GM19043 (cell line): ENCODE data around the gene FBLN2.
"Not testable (repeated sequence)": the region's sequence is repeated elsewhere in the genome, so short reads cannot be mapped to it uniquely, and the experiment has no call there.

Experiments used
- ATAC-seq: cut with Tn5 transposase; IDR thresholded peaks from one replicate; pipeline ENCODE4 v1.9.1; 2021; ENCODE audit warnings: low read depth; ENCODE audit not compliant: unreplicated experiment

FBLN2 gene

DNA sequence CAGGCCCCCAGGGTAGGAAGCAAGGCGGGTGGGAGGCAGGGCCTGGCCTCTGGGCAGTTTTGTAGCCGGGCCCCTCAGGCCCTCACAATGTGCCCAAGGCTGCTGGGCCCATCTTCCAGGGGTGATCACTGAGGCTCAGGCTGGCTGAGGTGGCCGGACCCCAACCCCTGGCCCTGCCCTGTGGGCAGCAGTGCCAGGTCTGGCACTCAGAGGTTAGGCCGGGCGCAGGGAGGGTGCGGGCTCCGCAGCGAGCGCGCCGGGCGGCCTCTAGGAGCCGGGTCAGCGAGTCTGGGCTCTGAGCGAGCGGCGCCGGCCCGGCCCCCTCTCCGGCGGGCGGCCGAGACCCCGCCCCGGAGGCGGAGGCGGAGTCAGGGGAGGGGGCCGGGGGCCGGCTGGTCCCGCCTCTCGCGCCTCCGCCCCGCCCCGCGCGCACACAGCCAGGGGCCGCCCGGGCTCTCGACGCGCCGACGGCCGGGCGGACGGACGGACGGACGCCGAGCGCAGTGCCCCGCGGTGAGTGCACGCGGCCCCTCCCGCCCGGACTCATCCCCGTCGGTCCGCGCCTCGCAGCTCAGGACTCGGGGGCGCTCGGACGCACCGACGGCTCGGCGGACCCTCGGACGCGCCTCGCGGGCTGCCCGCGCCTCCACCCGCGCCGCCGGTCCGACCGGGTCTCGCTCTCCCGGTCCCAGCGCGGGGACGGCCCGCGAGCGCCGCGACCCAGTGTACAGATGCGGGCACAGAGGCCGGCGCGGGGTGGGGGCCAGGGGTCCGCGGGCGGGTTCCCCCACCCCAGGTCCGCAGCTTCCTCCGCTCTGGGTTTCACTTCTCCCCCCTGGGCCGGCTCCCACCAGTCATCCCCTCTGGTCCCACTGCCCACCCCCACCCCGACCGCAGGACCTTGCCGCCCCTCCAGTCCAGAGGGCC, at the start of gene FBLN2:
TSS of gene FBLN2 (plus strand) at position 430 of the 927 bp plus-strand sequence. CDS start 21,231 bp downstream, outside the sequence.
- no peak for ATAC-seq

DNA sequence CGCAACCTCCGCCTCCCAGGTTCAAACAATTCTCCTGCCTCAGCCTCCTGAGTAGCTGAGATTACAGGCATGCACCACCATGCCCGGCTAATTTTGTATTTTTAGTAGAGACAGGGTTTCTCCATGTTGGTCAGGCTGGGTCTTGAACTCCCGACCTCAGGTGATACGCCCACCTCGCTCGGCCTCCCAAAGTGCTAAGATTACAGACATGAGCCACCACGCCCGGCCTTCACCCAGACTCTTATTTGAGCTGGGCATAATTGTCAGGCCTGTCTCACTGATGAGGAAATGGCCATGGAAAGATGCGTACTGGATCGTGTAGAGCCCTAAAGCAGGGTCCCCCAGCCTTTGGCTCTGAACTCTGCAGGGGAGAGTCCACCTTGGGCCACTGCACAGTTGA, 49.7 kb upstream of the FBLN2 start:
- not testable (repeated sequence) for ATAC-seq

DNA sequence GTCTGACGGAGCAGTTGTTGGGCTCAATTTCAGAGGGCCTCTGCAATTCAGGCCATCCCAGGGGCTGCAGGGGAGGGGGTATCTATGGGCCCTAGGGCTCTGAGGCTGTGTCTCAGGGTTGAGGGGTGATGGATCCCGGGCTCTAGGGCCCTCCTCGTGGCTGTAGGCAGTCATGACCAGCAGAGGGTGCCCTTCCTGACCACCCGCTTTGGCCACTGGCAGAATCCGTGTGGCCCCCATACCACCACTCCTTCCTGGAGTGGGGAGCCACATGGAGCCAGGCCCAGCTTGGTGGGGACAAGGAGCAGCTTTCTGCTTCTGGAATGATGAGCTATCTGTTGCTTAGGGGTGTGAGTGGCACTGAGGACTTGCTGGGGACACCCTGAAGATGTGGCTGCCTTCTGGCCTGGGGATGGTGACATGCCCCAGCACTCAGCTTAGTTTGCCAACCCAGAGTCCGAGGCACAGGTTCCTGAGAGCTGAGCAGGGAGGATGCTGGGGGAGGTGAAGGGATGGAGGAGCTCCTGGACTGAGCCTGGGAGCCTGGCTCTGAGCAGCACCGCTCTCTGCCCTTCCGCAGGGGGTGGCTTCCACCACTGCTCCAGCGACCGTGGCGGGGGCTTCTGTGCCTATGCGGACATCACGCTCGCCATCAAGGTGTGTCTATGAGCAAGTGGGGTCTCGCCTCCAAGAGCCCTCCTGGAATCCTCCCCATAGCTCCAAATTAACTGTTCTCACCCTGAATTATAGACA, 48.6 kb upstream of the FBLN2 start:
- no peak for ATAC-seq

DNA sequence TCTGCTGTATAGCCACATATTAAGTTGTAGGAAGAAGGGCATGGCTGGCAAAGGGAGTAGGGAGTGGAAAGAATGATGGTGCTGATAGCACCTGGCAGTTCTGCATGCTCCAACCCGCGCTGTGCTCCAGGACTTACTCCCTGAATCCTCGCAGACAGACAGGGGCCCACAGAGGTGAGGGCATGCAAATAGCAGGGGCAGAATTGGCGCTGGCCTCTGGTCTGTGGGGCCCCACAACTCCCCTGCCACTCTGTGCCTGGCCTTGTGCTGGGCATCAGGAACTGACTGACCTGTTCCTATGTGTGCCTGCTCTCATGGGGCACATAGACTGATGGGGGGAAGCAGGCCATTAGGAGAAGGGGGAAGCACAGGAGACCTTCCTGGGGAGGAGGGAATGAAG, 47.9 kb upstream of the FBLN2 start:
- ATAC-seq = no peak

DNA sequence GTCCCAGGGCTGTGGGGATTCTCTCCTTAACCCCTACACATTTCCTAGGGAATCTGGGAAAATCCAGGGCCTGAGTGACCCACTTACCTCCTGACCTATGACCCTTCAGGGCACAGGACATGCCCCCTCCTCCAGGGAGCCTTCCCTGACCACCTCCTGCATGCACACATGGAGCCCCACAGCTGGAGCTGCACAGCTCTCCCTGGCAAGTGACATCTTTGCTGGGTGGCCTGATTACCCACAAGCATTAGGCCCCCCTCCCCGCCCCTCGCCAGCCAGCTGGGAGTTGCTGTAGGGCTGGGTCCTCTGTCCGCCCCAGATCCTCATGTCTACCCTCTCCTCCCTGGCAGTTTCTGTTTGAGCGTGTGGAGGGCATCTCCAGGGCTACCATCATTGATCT, 47.4 kb upstream of the FBLN2 start:
- ATAC-seq = no peak

DNA sequence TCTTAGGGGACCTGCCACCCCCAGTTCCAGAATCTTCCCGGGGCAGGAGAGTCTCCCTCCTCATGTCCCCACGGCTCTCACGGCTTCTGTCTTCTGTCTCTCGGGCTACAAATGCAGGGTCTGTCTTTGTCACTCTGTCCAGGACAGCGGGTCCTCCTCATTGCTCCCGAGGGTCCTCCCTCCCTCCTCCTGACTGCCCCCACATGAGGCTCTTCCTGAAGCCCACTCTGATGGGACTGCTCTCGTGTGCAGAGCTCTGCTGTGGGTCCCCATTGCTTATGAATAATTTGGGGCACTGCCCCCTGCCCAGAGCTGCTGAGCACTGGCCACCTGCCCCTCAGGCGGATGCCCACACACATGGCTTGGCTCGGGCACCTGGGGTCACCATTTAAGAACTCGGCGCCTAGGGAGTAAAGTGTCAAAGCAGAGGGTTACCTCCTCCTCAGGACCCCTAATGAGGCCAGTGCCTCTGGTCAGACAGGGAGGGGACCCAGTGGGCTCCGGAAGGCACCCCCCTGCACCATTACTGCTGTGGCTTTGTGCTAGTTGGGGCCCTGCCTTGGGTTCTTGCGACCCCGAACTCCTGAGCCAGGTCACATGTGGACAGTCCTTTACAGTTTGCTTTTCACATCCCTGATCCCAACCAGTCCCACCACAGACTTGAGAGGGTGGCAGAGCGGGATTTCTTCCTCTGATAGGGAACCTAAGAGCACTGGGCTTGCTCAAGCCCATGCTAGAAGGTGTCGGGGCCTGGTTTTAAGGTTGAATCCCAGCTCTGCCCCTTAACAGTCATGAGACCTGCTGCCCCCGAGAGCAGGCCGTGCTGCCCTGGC, 46.8 kb upstream of the FBLN2 start:
- no peak for ATAC-seq

DNA sequence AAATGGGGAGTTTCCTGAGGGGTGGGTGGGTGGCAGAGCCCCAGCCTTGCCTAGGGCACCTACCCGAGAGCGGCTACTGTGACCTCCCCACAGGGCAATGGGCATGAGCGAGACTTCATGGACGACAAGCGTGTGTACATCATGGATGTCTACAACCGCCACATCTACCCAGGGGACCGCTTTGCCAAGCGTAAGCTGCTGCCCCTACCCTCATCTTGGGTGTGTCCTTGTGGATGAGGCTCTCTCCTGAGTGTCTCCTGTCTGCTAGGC, 46.2 kb upstream of the FBLN2 start:
- ATAC-seq = no peak

DNA sequence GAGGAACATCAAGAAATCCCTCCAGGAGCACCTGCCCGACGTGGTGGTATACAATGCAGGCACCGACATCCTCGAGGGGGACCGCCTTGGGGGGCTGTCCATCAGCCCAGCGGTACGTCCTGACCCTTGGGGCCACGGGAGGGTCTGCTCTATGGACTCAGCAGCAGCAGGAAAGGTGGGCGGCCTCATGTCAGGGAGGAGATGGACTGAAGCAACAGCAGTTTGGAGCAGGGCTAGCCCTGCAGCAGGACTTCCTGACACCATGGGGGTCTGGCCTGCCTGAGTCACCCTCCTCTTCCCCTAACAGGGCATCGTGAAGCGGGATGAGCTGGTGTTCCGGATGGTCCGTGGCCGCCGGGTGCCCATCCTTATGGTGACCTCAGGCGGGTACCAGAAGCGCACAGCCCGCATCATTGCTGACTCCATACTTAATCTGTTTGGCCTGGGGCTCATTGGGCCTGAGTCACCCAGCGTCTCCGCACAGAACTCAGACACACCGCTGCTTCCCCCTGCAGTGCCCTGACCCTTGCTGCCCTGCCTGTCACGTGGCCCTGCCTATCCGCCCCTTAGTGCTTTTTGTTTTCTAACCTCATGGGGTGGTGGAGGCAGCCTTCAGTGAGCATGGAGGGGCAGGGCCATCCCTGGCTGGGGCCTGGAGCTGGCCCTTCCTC, 44.6 kb upstream of the FBLN2 start:
- ATAC-seq = no peak

DNA sequence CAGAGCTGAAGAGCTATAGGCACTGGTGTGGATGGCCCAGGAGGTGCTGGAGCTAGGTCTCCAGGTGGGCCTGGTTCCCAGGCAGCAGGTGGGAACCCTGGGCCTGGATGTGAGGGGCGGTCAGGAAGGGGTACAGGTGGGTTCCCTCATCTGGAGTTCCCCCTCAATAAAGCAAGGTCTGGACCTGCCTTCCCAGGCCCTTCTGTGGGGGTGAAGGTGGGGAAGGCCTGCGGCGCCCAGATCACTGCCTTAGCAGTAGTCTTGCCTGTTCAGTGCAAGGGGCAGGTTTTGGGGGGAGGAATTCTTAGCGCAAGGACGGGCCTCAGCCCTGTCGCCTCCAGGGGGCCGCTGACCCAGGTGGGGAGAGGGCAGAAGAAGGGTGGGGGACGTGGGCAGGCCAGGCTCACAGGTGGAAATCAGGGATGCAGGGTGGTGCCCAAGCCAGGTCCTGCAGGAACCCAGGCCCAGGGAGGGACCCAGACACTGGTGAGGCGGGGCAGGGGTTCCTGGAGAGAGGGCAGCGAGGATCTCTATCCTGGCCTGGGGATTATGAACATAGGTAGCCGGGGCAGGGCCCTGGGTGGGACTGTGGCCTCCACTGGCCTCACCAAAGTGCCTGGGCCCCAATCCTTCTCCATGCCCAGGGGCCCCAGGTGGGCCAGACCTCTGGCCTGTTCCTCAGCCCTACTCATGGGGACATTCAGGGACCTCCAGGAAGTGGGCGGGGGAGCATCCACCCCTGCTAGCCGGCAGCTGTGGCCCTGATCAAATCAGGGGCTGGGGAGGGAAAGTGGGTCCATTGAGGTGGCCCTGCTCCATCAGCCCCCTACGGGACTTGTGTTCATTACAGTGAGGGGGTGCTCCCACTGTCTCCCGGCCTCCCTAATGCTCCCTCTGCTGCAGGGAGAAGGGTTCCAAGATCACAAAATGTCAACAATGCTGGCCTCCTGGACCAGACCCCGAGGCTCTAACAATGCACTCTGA, 43.5 kb upstream of the FBLN2 start:
- ATAC-seq = no peak

DNA sequence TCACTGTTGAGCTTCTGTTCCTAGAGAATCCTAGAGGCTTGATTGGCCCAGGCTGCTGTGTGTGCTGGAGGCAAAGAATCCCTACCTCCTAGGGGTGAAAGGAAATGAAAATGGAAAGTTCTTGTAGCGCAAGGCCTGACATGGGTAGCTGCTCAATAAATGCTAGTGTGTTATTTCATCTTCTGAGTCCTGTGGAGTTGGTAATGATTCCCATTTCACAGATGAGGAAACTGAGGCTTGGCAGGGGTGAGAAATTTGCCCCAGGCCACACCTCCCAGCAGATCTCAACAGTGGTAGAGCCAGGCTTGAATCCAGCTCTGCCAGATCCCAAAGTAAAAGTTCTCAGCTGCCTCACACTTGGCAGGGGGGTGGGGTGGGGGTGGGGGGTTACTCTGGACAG, 42.7 kb upstream of the FBLN2 start:
- no peak for ATAC-seq

DNA sequence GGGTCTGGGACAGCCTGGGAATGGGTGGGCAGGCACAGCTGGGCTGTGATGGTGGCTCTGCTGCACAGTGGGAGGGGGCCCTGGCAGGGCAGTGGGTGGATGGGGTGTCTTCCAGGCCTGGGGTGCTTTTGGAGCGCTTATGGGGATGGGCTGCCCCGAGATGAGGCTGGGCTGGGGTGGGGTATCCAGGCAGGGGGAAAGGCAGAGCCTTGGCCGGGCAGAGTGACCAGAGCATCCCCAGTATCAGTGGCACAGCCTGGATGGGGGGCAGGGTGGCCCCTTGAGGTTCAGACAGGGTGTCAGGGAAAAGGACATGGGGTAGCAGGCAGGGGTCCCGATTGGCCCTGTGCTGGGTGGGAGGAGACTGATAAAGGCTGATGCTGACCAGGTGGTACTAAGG, 42.2 kb upstream of the FBLN2 start:
- no peak for ATAC-seq

DNA sequence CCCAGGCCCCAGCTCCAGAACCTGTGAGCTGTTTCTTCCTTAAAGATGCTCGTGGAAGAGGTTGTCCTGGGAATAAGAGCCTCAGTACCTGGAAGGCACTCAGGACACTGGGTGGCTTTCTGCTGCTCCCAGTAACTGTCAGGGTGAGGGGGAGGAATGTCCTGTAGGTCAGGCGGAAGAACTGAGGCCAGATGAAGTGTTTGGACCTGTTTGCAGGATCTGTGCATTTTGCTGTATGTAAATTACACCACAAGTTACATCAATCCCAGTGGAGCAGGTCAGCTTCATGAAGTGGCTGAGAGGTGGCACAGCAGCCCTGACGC, 41.7 kb upstream of the FBLN2 start:
- no peak for ATAC-seq

DNA sequence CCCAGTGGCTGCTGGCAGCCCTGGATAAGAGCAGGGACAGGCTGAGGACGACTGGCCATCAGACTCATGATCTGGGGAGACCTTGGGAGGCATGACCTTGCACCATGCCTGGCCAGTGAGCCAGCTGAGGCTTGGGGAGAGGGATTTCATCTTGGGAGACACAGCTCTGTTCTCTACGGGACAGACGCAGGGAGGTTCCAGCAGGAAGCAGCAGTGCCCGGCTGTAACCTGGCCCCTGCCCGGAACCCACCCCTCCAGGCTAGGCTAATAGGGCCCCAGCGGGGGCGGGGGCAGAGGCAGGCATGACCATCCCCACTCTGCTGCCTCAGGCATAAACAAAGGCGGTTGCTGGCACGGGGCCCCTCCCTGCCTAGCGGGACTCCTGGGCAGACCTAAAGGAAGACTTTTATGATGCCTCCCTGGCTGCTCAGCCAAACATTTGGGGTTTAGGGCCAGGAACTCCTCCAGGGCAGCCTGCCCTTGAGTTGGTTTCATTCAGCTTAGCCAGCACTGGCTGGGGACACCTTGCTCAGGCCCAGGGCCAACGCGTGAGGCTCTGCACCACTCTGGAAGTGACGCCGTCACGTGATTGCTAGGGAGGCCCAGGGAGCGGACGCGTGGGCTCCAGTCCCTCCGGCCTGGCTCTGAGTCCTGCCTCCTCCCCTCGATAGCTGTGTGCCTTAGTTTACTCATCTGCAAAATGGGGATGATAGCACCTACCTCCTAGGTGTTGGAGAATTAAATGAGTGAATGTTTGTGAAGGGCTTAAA, 41.2 kb upstream of the FBLN2 start:
- no peak for ATAC-seq

DNA sequence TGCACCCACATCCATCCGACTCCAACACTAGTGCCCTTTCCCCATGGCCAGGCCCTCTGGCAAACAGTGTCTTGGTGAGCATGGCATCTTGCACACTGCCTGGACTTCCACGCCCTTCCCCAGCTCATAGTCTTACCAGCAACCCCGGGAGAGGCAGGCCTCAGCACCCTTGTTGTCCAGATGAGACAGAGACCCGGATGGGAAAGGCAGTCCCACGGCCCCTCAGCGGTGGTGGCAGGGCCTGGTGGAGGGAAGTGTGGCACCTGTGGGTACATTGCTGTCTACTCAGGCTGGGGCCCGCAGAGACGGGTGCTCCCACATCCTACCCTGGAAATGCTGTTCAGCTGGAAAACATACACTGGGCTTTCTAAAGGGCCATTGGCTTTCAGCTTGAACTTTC, 40.4 kb upstream of the FBLN2 start:
- ATAC-seq = no peak

DNA sequence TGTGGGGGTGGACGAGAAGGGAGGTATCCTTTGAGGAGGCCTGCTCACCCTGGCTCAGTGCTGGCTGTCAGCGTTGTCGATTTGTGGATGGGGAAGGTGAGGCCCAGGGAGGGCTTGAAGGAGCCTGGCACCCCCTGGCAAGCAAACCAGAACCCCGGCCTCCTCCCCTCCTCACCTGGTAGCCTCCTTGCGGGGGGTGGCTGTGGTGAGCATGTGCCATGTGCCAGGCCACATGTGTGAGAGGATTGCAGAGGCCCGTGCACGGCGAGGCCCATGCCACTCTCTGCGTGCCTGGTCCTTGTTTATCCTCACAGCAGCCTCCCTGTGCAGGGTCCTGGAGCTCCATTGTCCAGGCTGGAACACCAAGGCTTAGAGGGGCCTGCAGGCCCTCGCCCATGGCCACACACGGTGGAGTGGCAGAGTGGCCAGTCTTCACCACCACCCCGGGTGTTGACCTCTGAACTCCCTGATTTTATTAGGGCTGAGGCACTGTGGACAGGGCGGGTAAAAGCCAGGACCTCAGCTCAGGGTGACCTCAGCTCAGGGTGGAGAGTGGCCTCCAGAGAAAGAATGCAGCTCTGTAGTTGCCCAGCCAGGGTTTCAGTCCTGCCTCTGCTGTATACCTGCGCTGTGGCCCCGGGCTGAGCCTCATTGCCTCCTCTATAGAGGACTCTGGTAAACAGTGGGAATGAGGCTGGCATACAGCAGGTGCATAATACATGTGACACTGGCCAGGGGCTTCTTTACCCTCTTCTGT, 39.7 kb upstream of the FBLN2 start:
- no peak for ATAC-seq

DNA sequence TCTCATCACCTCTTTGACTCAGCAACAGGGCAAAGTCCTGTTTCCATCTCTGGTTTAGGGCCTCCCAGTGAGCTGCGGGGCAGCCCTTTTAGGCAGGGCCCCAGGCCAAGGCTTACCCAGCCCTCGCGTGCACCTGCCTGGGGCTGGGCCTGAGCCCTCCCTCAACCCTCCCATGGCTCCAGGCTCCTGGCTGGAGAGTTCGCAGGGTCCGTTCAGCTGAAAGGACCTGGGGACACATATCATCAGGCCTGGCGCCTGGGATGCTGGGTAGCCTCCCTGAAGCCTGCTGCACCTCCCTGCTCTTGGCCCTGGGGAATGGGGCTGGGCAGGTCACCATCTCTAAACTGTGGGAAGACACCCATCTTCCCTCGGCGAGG, 39.1 kb upstream of the FBLN2 start:
- ATAC-seq = no peak

DNA sequence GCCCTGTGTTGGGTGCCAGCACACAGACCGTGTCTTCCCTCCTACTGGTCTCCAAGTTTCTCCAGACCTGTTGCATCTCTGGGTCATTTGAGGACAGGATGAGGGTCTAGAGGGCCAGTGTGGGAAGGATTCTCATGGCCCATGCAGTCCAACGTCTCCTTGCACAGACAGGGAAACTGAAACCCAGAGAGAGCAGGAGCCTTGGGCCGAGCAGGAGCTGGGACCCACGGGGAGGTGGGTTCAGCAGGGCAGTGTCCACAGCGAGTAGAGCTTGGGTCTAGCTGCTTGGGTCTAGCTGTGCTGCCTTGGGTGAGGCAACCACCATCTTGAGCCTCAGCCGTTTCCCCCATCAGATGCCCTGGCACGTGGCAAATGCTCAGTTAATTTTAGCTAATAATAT, 36.5 kb upstream of the FBLN2 start:
- no peak for ATAC-seq
